ENCODE measurements around the gene KCNJ10.

Gene KCNJ10

GRCh38 chr1:159968901-159969300, 101.1 kb downstream of the KCNJ10 start:
- no peak for DNase-seq (ENCODE audit: low read depth in 2 of 2, low spot score in 1 of 2)

GRCh38 chr1:159965263-159965662, 104.7 kb downstream of the KCNJ10 start:
- no peak for DNase-seq (ENCODE audit: low read depth in 2 of 2, low spot score in 1 of 2)

GRCh38 chr1:159964144-159964543, 105.8 kb downstream of the KCNJ10 start:
- DNase-seq (ENCODE audit: low read depth in 2 of 2, low spot score in 1 of 2), result no peak

- no peak for DNase-seq (ENCODE audit: low read depth in 2 of 2, low spot score in 1 of 2)
Observed at GRCh38 chr1:159962176-159962575, 107.8 kb downstream of the KCNJ10 start.

- no peak for DNase-seq (ENCODE audit: low read depth in 2 of 2, low spot score in 1 of 2)
Observed at GRCh38 chr1:159961636-159962035, 108.3 kb downstream of the KCNJ10 start.

GRCh38 chr1:159960721-159961381, 109.1 kb downstream of the KCNJ10 start:
- no peak for DNase-seq (ENCODE audit: low read depth in 2 of 2, low spot score in 1 of 2)

- no peak for DNase-seq (ENCODE audit: low read depth in 2 of 2, low spot score in 1 of 2)
Observed at GRCh38 chr1:159959451-159959850, 110.5 kb downstream of the KCNJ10 start.

- no peak for DNase-seq (ENCODE audit: low read depth in 2 of 2, low spot score in 1 of 2)
Observed at GRCh38 chr1:159958719-159959380, 111.1 kb downstream of the KCNJ10 start.

GRCh38 chr1:159957824-159958268, 112.1 kb downstream of the KCNJ10 start:
- no peak for DNase-seq (ENCODE audit: low read depth in 2 of 2, low spot score in 1 of 2)

GRCh38 chr1:159955456-159955855, 114.5 kb downstream of the KCNJ10 start:
- DNase-seq (ENCODE audit: low read depth in 2 of 2, low spot score in 1 of 2), result no peak

GRCh38 chr1:159953536-159954515, 116.1 kb downstream of the KCNJ10 start, which contains the start of gene SLAMF9:
TSS of gene SLAMF9 (minus strand) at chr1:159954237. CDS start at chr1:159954137, 100 bp downstream.
- no peak for DNase-seq (ENCODE audit: low read depth in 2 of 2, low spot score in 1 of 2)

GRCh38 chr1:159952932-159953331, 117.0 kb downstream of the KCNJ10 start:
- no peak for DNase-seq (ENCODE audit: low read depth in 2 of 2, low spot score in 1 of 2)

GRCh38 chr1:159951551-159951950, 118.4 kb downstream of the KCNJ10 start:
- no peak for DNase-seq (ENCODE audit: low read depth in 2 of 2, low spot score in 1 of 2)

- no peak for DNase-seq (ENCODE audit: low read depth in 2 of 2, low spot score in 1 of 2)
Observed at GRCh38 chr1:159951016-159951415, 118.9 kb downstream of the KCNJ10 start.

- no peak for DNase-seq (ENCODE audit: low read depth in 2 of 2, low spot score in 1 of 2)
Observed at GRCh38 chr1:159949981-159950381, 120.0 kb downstream of the KCNJ10 start.

- DNase-seq (ENCODE audit: low read depth in 2 of 2, low spot score in 1 of 2), result no peak
Observed at GRCh38 chr1:159949123-159949522, 120.8 kb downstream of the KCNJ10 start.

All from stimulated activated CD8-positive, alpha-beta memory T cell treated with anti-CD3 and anti-CD28 coated beads, Interleukin-4, amount 100 ng/mL, for 1 hour (primary cell).